Endometrial microvascular endothelial cells (primary cell): Measurements from ENCODE around the gene RPS2. TPM values are rescaled to one million over a fixed set of nuclear protein-coding genes. Genes with fewer than 3 reads are reported as not detected.

Experiments used
- in situ Hi-C: cut with HindIII; loops from 2 replicates; pipeline ENCODE4 v1.10.0; 2017; ENCODE audit warnings: low sequenced_read_pairs, low pct_unique_long_range_greater_than_20kb; ENCODE audit errors: inconsistent ontology term
- total RNA-seq: library from RNA; depleted of rRNA; stranded (reverse); fragments of >200 nt; gene quantifications from one replicate; pipeline ENCODE4 v1.2.3, GENCODE V29; 2015; ENCODE audit errors: inconsistent ontology term

Gene RPS2
- total RNA-seq, 1 donor from 2014 or later = 2,988 TPM

- in situ Hi-C loops = no loop called here
Observed at GRCh38 chr16:1984347-1985225, 20.0 kb upstream of the RPS2 start.

- in situ Hi-C loops = no loop called here
Observed at GRCh38 chr16:1983544-1984346, 19.1 kb upstream of the RPS2 start, which contains the start of gene GFER. Gene GFER (plus strand): TSS chr16:1984193. CDS start chr16:1984219, 26 bp downstream.

- in situ Hi-C loops = no loop called here
Observed at GRCh38 chr16:1982991-1983543, 18.4 kb upstream of the RPS2 start.

GRCh38 chr16:1982013-1982433 lies 17.4 kb upstream of the RPS2 start:
- in situ Hi-C loops = no loop called here

GRCh38 chr16:1981398-1981836 lies 16.8 kb upstream of the RPS2 start, which contains the start of gene NOXO1:
Gene NOXO1 (minus strand): TSS chr16:1981469. CDS start chr16:1981179, 290 bp downstream.
- in situ Hi-C loops = no loop called here

- in situ Hi-C loops = no loop called here
Observed at GRCh38 chr16:1980770-1981087, 16.1 kb upstream of the RPS2 start.

GRCh38 chr16:1980030-1980769 lies 15.6 kb upstream of the RPS2 start:
- in situ Hi-C loops = no loop called here

GRCh38 chr16:1979271-1980029 lies 14.8 kb upstream of the RPS2 start:
- in situ Hi-C loops = no loop called here

GRCh38 chr16:1978476-1979120 lies 14.0 kb upstream of the RPS2 start:
- in situ Hi-C loops = no loop called here

- in situ Hi-C loops = no loop called here
Observed at GRCh38 chr16:1977875-1978268, 13.2 kb upstream of the RPS2 start.

- in situ Hi-C loops = no loop called here
Observed at GRCh38 chr16:1976951-1977874, 12.6 kb upstream of the RPS2 start.

GRCh38 chr16:1976216-1976520 lies 11.5 kb upstream of the RPS2 start:
- in situ Hi-C loops = no loop called here

GRCh38 chr16:1975432-1976215 lies 11.0 kb upstream of the RPS2 start:
- in situ Hi-C loops = no loop called here

- in situ Hi-C loops = no loop called here
Observed at GRCh38 chr16:1974157-1975070, 9.8 kb upstream of the RPS2 start.

GRCh38 chr16:1973461-1974156 lies 9.0 kb upstream of the RPS2 start:
- in situ Hi-C loops = no loop called here
